ENCODE measurements around the gene PPP4R1.

GRCh38 chr18:9663377-9663776 lies 49.0 kb upstream of the PPP4R1 start:
- TF ChIP-seq POLR2A (IDR thresholded peaks at IDR 0.05), result no peak
- TF ChIP-seq CTCF (IDR thresholded peaks at IDR 0.05), result no peak
